K562 (cell line): ENCODE results near the gene ANK3. TPM values are rescaled to one million over a fixed set of nuclear protein-coding genes. Genes with fewer than 3 reads are reported as not detected.

Experiments used
- ATAC-seq: fragments of 200-7000 bp; cut with Tn5 transposase; 3 replicates; pipeline ENCODE4 v1.9.1; 2020; ENCODE audit warnings: moderate library complexity
- BruUV-seq: library from RNA; stranded (reverse); fragments of 400-500 nt; replicated peaks from 2 replicates; lab custom pipeline; 2021; lab: Mats Ljungman, UMichigan
- CTCF ChIA-PET: fragments of 300-600 bp; formaldehyde crosslinking; extraction: SDS; loops from one replicate; lab custom pipeline; 2021; ENCODE audit warnings: low intra/inter-chr PET ratio; lab: Yijun Ruan, JAX
- POLR2A ChIA-PET: fragments of 300-600, 350-650 bp; sonication (Branson Sonifier 250); formaldehyde crosslinking; extraction: SDS; loops from one replicate; lab custom pipeline; 2021; ENCODE audit warnings: antibody characterized with exemption, inconsistent platforms; lab: Yijun Ruan, JAX
- DNase-seq, 4 experiments: peaks; one replicate each; pipeline versions ENCODE4 v3.0.0 to v3.0.0-alpha.2; 2011 to 2018; ENCODE audit warnings: low spot score in 3 of 4, mixed read lengths in 3 of 4; ENCODE audit errors: extremely low read depth in 1 of 4
- FAIRE-seq: peaks from 2 replicates; lab custom pipeline; 2011; peaks lifted over from hg19 to GRCh38; lab: Jason Lieb, UNC
- H2AFZ ChIP-seq: 2 replicates; pipeline ENCODE4 v1.6.0; 2011; ENCODE audit warnings: low read depth, low read length, control low read depth, inconsistent platforms
- H3K27ac ChIP-seq: fragments of 200-600 bp; 3 replicates; pipeline ENCODE4 v1.8.0; 2011; ENCODE audit warnings: low read depth, mild to moderate bottlenecking, control low read depth, inconsistent platforms, low read length, moderate library complexity, mixed read lengths; ENCODE audit errors: extremely low read depth
- H3K27me3 ChIP-seq, 2 experiments: fragments of 300-600 bp in 1 of 2; 2 replicates in 1 of 2; 3 replicates in 1 of 2; pipeline versions ENCODE4 v1.6.0 to v1.8.0; 2011; ENCODE audit warnings: inconsistent platforms in 2 of 2, low read length in 2 of 2, mild to moderate bottlenecking in 1 of 2, mixed read lengths in 1 of 2, moderate library complexity in 1 of 2; ENCODE audit not compliant: control insufficient read depth in 2 of 2, insufficient read depth in 2 of 2
- H3K36me3 ChIP-seq: fragments of 300-600 bp; 3 replicates; pipeline ENCODE4 v1.8.0; 2011; ENCODE audit warnings: mild to moderate bottlenecking, low read length, inconsistent platforms; ENCODE audit not compliant: control insufficient read depth, insufficient read depth
- H3K4me1 ChIP-seq, 2 experiments: fragments of 200-600 bp in 1 of 2; replicated peaks in 1 of 2; 2 replicates in 1 of 2; 3 replicates in 1 of 2; pipeline versions ENCODE4 v1.5.1 to v1.8.0; 2011; ENCODE audit warnings: inconsistent platforms in 2 of 2, low read length in 2 of 2, mild to moderate bottlenecking in 1 of 2, mixed read lengths in 1 of 2, moderate library complexity in 1 of 2; ENCODE audit not compliant: control insufficient read depth in 2 of 2, insufficient read depth in 2 of 2
- H3K4me2 ChIP-seq: 2 replicates; pipeline ENCODE4 v1.6.1; 2011; ENCODE audit warnings: low read length, control low read depth, inconsistent platforms, mixed read lengths; ENCODE audit not compliant: insufficient read depth
- H3K4me3 ChIP-seq: fragments of 200-600 bp; sonication (generic), shearing (Covaris generic); 2 replicates; pipeline ENCODE4 v1.5.1; 2016; ENCODE audit warnings: control low read depth, inconsistent platforms
- H3K79me2 ChIP-seq: fragments of 200-600 bp; 3 replicates; pipeline ENCODE4 v1.8.0; 2011; ENCODE audit warnings: low read length, inconsistent platforms; ENCODE audit not compliant: control insufficient read depth, insufficient read depth
- H3K9ac ChIP-seq, 2 experiments: 2 replicates each; pipeline versions ENCODE4 v1.6.0 to v1.6.1; 2011; ENCODE audit warnings: low read depth in 2 of 2, low read length in 2 of 2, control low read depth in 1 of 2, inconsistent platforms in 1 of 2, mild to moderate bottlenecking in 1 of 2, mixed read lengths in 1 of 2; ENCODE audit not compliant: insufficient read depth in 1 of 2
- H3K9me1 ChIP-seq: one replicate; pipeline ENCODE4 v1.6.0; 2011; ENCODE audit warnings: inconsistent platforms, mild to moderate bottlenecking, low read length, moderate library complexity; ENCODE audit not compliant: control insufficient read depth, insufficient read depth
- H3K9me3 ChIP-seq: replicated peaks from 2 replicates; pipeline ENCODE4 v1.5.1; 2011; ENCODE audit warnings: low read depth, low read length, inconsistent platforms; ENCODE audit not compliant: control insufficient read depth, insufficient read depth
- H4K20me1 ChIP-seq: replicated peaks from 2 replicates; pipeline ENCODE4 v1.6.1; 2011; ENCODE audit warnings: low read length, inconsistent platforms, mixed read lengths; ENCODE audit not compliant: control insufficient read depth, insufficient read depth
- CXXC5 ChIP-seq: fragments of 250-450 bp; sonication (Bioruptor Pico); IDR thresholded peaks from 2 replicates; pipeline ENCODE4 v1.8.0; 2022; ENCODE audit warnings: inconsistent platforms, mild to moderate bottlenecking, moderate library complexity
- ETS2 ChIP-seq: IDR thresholded peaks from 2 replicates; pipeline ENCODE4 v1.6.1; 2016; ENCODE audit warnings: borderline replicate concordance, missing genetic modification characterization, mild to moderate bottlenecking, moderate library complexity, missing compliant biosample characterization; ENCODE audit not compliant: poor library complexity, severe bottlenecking
- ETV6 ChIP-seq, 3 experiments: fragments of 150-350 bp in 1 of 3; sonication (generic) in 1 of 3; formaldehyde crosslinking in 1 of 3; IDR thresholded peaks; 2 replicates each; pipeline versions ENCODE4 v1.6.1 to v1.8.0; 2014 to 2022; ENCODE audit warnings: borderline replicate concordance in 2 of 3, low read depth in 2 of 3, antibody characterized with exemption in 1 of 3, low read length in 1 of 3, mild to moderate bottlenecking in 1 of 3, missing genetic modification reagents in 1 of 3
- GTF3C2 ChIP-seq: IDR thresholded peaks from 3 replicates; pipeline ENCODE4 v1.6.1; 2011; ENCODE audit warnings: borderline replicate concordance, mild to moderate bottlenecking, moderate library complexity; ENCODE audit not compliant: insufficient read length; ENCODE audit errors: extremely low read depth
- LEF1 ChIP-seq: fragments of 450-650 bp; IDR thresholded peaks from 2 replicates; pipeline ENCODE4 v1.6.1; 2016; ENCODE audit warnings: mild to moderate bottlenecking
- MCM7 ChIP-seq, 2 experiments: fragments of 450-650 bp; IDR thresholded peaks; 2 replicates each; pipeline ENCODE4 v1.6.1; 2016 to 2018
- TRIM24 ChIP-seq, 2 experiments: fragments of 450-650 bp; IDR thresholded peaks; 2 replicates each; pipeline ENCODE4 v1.6.1; 2016
- TRIM28 ChIP-seq: fragments of 450-650 bp; IDR thresholded peaks from 2 replicates; pipeline ENCODE4 v1.6.1; 2017
- USF1 ChIP-seq: sonication (generic); formaldehyde crosslinking; IDR thresholded peaks from 2 replicates; pipeline ENCODE4 v1.9.0; 2022; ENCODE audit warnings: mild to moderate bottlenecking, missing genetic modification reagents
- ZBTB34 ChIP-seq: fragments of 250-450 bp; sonication (Bioruptor Pico); IDR thresholded peaks from 2 replicates; pipeline ENCODE4 v1.8.0; 2021; ENCODE audit warnings: mild to moderate bottlenecking, moderate library complexity
- ZNF232 ChIP-seq: sonication (generic); formaldehyde crosslinking; IDR thresholded peaks from 2 replicates; pipeline ENCODE4 v1.8.0; 2022; ENCODE audit warnings: mild to moderate bottlenecking, missing genetic modification reagents
- ZZZ3 ChIP-seq: fragments of 450-650 bp; IDR thresholded peaks from 2 replicates; pipeline ENCODE4 v1.6.1; 2016; ENCODE audit warnings: antibody characterized with exemption, mild to moderate bottlenecking, moderate library complexity
- in situ Hi-C: fragments of 300-500 bp; cut with MboI; formaldehyde crosslinking; loops from 4 replicates; pipeline ENCODE4 v1.15.0; 2018; ENCODE audit warnings: inconsistent platforms, mixed read lengths
- intact Hi-C: fragments of 100-400 bp; cut with micrococcal nuclease; formaldehyde crosslinking; loops from 2 replicates; pipeline ENCODE4 v1.14.2; 2022
- polyA plus RNA-seq, 8 experiments: library from polyadenylated mRNA; depleted of rRNA in 4 of 8; stranded (reverse) in 5 of 8; unstranded in 3 of 8; fragments of >200 nt; fragmentation: Nextera tagmentation in 2 of 8; fragmentation: Illumina TruSeq in 1 of 8; extraction: Ambion mirVana in 2 of 8; extraction: Trizol in 1 of 8; gene quantifications; 2 replicates each; pipeline versions ENCODE4 v1.2.1 to v1.2.3, GENCODE V29; 2011 to 2014; ENCODE audit warnings: inconsistent platforms in 1 of 8, missing spikeins in 1 of 8
- total RNA-seq, 7 experiments: library from RNA; depleted of rRNA in 6 of 7; stranded (reverse); fragments of >200 nt in 6 of 7; fragmentation: Illumina TruSeq in 2 of 7; extraction: Trizol in 2 of 7; gene quantifications; 2 replicates each; pipeline versions ENCODE4 v1.2.1 to v1.2.3, GENCODE V29; 2011 to 2021; ENCODE audit warnings: low replicate concordance in 1 of 7

ANK3 gene
- total and polyA plus RNA-seq, 9 of the 15 experiments (the other 6 are each of a cell fraction or from before 2014, with no cell fraction given) = 10.0 to 32.3 (median 17.9) TPM

GRCh38 chr10:59980356-59980755 lies 409.3 kb downstream of the ANK3 start (continued):
- no peak for TF ChIP-seq ETS2

- H4K20me1 ChIP-seq = no peaks in the 10 kb centered on the region
- peaks cover 2% of the 10 kb centered on the region for H3K9me3 ChIP-seq
- H3K27me3 ChIP-seq = no peaks in the 10 kb centered on the region
- DNase-seq (no peak), ATAC-seq (no peak), FAIRE-seq (no peak)
- H3K36me3 ChIP-seq = no peaks in the 10 kb centered on the region
- no peak overlapping the region for H3K4me2 ChIP-seq
- H3K9me1 ChIP-seq = no peaks in the 10 kb centered on the region
- no peak overlapping the region for H3K9ac ChIP-seq
- in situ Hi-C loops (no loop called here), intact Hi-C loops (no loop called here)
- no peak overlapping the region for H3K27ac ChIP-seq
- ChIA-PET POLR2A (no interaction called here), CTCF (no interaction called here)
- H2AFZ ChIP-seq = no peak overlapping the region
- H3K4me1 ChIP-seq = no peaks in the 10 kb centered on the region
- H3K79me2 ChIP-seq = no peaks in the 10 kb centered on the region
- H3K4me3 ChIP-seq = no peak overlapping the region
- TF ChIP-seq MCM7 (IDR thresholded peaks at IDR 0.05) (no peak), CXXC5 (CRISPR knock-in tag) (no peak), TRIM24 (IDR thresholded peaks at IDR 0.05) (0 out of 4 replicates have a peak, but pooled peaks of 1 of the 2 experiments have one; percentile 33), ZZZ3 (no peak), ZBTB34 (CRISPR knock-in tag) (no peak), GTF3C2 (no peak), LEF1 (no peak), ZNF232 (CRISPR knock-in tag) (no peak), ETV6 (IDR thresholded peaks at IDR 0.05; ENCODE audit: borderline replicate concordance in 1 of 2, low read depth in 2 of 2, low read length in 1 of 2) (no peak), ETV6 (CRISPR knock-in tag; IDR thresholded peaks at IDR 0.05; ENCODE audit: borderline replicate concordance) (no peak), TRIM28 (peak; percentile 81; the same call in 1 of the 2 replicates), USF1 (CRISPR knock-in tag) (no peak)
- TF ChIP-seq, all 486 proteins: peak for 2
- no TSS peak for BruUV-seq
These were observed 412.2 kb downstream of the ANK3 start for GRCh38 chr10:59977486-59977885.
